GM19351 (cell line): ENCODE data around the gene STMP1.

Experiments used
- ATAC-seq: cut with Tn5 transposase; IDR thresholded peaks from one replicate; pipeline ENCODE4 v1.9.1; 2021; ENCODE audit warnings: mild to moderate bottlenecking, moderate library complexity; ENCODE audit not compliant: unreplicated experiment

The STMP1 gene

DNA sequence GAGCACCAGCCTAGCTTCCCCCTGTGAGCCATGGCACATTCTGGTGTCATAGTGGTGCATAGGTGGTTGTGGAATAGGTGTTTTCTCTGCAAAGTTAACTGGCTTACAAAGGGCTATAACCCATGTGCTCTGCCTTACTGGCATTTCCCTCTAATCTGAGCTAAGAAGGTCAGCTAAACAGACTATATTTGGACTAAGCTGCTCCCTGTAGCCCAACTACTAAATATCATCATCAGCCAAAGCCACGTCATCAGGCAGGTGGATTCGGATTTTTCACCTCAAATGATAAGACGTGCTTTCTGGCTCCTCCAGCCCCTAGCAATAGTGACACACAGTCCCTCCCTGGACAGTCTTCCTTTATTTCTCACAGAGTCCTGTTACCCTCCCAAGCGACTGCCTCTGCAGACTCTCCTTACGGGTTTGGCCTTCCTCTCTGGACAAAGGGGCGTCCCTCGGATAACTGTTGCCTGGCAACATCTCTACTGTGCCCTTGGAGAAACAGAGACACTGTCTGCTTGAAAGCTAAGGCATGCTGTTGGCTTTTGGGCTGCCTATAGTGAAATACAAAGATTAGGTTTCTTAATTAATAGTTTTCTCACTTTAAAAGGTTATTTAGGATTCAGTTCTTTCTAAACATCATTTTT lies 56.6 kb downstream of the STMP1 start:
- no peak for ATAC-seq

GRCh38 chr7:135719688-135720087 lies 57.4 kb downstream of the STMP1 start:
- no peak for ATAC-seq

GRCh38 chr7:135721198-135721820 lies 59.0 kb downstream of the STMP1 start:
- ATAC-seq: no peak

- ATAC-seq: no peak
Observed at GRCh38 chr7:135723411-135723810, 61.1 kb downstream of the STMP1 start.
